Endodermal cell (in vitro differentiated cells): ENCODE results near the gene GGNBP2. TPM values are rescaled to one million over a fixed set of nuclear protein-coding genes. Genes with fewer than 3 reads are reported as not detected.

Experiments used
- DNase-seq: peaks from one replicate; pipeline ENCODE4 v3.0.0-alpha.2; 2017
- H3K27ac ChIP-seq: 2 replicates; pipeline ENCODE4 v1.5.1; 2013; ENCODE audit warnings: mild to moderate bottlenecking, low read depth, low read length, moderate library complexity
- H3K27me3 ChIP-seq: 2 replicates; pipeline ENCODE4 v1.6.1; 2013; ENCODE audit warnings: mild to moderate bottlenecking, low read length, moderate library complexity; ENCODE audit not compliant: insufficient read depth, control insufficient read depth, poor library complexity, severe bottlenecking
- H3K36me3 ChIP-seq: 2 replicates; pipeline ENCODE4 v1.7.0; 2013; ENCODE audit warnings: mild to moderate bottlenecking, low read length, moderate library complexity; ENCODE audit not compliant: control insufficient read depth, insufficient read depth
- H3K4me1 ChIP-seq: one replicate; pipeline ENCODE4 v1.7.0; 2013; ENCODE audit warnings: low read length; ENCODE audit not compliant: control insufficient read depth, insufficient read depth
- H3K4me3 ChIP-seq: 2 replicates; pipeline ENCODE4 v1.5.1; 2013; ENCODE audit warnings: mild to moderate bottlenecking, low read length, moderate library complexity
- H3K9ac ChIP-seq: 2 replicates; pipeline ENCODE4 v1.6.1; 2013; ENCODE audit warnings: mild to moderate bottlenecking, low read length, moderate library complexity; ENCODE audit not compliant: poor library complexity, severe bottlenecking; ENCODE audit errors: extremely low read depth
- H3K9me3 ChIP-seq: 2 replicates; pipeline ENCODE4 v1.6.1; 2013; ENCODE audit warnings: mild to moderate bottlenecking, low read length, moderate library complexity; ENCODE audit not compliant: control insufficient read depth
- H3K27ac Mint-ChIP-seq: 2 replicates; pipeline ENCODE4 v1.8.0; 2020; ENCODE audit warnings: mixed read lengths
- H3K27me3 Mint-ChIP-seq: 2 replicates; pipeline ENCODE4 v1.8.0; 2021; ENCODE audit warnings: mild to moderate bottlenecking, mixed read lengths; ENCODE audit not compliant: insufficient read depth
- H3K36me3 Mint-ChIP-seq: 2 replicates; pipeline ENCODE4 v1.8.0; 2020; ENCODE audit warnings: low read depth, mixed read lengths
- H3K4me1 Mint-ChIP-seq: 2 replicates; pipeline ENCODE4 v1.8.0; 2020; ENCODE audit warnings: mixed read lengths
- H3K4me3 Mint-ChIP-seq: 2 replicates; pipeline ENCODE4 v1.8.0; 2020; ENCODE audit warnings: mild to moderate bottlenecking, moderate library complexity, mixed read lengths
- H3K9me3 Mint-ChIP-seq: 2 replicates; pipeline ENCODE4 v1.8.0; 2020; ENCODE audit warnings: mild to moderate bottlenecking, mixed read lengths
- WGBS, 2 experiments: methylation state at CpG; one replicate each; pipeline versions ENCODE4 v1.1.5 to v1.1.7; 2013; ENCODE audit warnings: missing lambda C conversion rate in 2 of 2, mixed read lengths in 1 of 2; ENCODE audit not compliant: insufficient coverage in 1 of 2, insufficient read length in 1 of 2; 5-methylcytosine and 5-hydroxymethylcytosine counted together
- total RNA-seq, 2 donors: library from RNA; stranded (reverse); fragmentation: NEBNext Ultra II Directional in 1 of 2; extraction: Animal tissue kit (Norgen Biotek cat#: 25700) in 1 of 2; gene quantifications; 2 replicates in 1 of 2; 3 replicates in 1 of 2; pipeline ENCODE4 v1.2.1, GENCODE V29; 2021
- TF ChIP-seq, protein P1 (sequence below): fragments of 200-600 bp; sonication (generic); conservative IDR thresholded peaks from 2 replicates; pipeline ENCODE4 v1.5.0; 2021; ENCODE audit warnings: antibody characterized with exemption, mild to moderate bottlenecking

Gene GGNBP2
- total RNA-seq, 2 donors from 2014 or later, result 56.8 to 61.6 TPM

DNA sequence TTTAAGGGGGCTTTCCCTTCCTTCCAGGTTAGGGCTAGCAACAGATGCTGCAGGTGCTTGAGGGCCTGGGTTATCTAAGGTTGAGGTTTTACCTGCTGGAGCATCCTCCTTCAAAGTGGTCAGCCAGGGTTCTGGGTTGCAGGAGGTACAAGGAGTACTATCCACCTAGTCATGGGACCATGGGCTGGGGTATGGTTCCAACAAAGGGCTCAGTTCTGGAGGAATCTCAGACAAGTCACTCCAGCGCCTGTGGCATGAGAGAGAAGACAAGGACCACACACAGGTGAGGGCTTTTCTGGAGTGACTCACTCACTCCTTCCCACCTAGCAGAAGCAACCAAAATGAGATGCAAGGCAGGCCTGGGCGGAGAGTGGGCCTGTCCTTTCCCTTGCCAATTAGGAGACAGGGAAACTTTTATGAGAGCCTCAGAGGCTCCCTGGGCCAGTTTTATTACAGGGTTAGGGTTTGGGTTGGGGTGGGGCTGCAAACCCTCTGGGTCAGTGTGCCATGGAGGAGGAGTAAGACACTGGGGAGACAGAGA, 12.2 kb upstream of the GGNBP2 start:
- H3K36me3 Mint-ChIP-seq, result peaks cover 49% of the 10 kb centered on the region
- H3K4me3 ChIP-seq, result no peak overlapping the region
- H3K9ac ChIP-seq, result no peak overlapping the region
- peaks cover 4% of the 10 kb centered on the region for H3K4me1 Mint-ChIP-seq
- no peaks in the 10 kb centered on the region for H3K9me3 ChIP-seq
- WGBS, 2 experiments, result 91 to 95% methylated on average over 1 to 2 of the region's 2 CpGs
- H3K27ac ChIP-seq, result no peak overlapping the region
- H3K4me3 Mint-ChIP-seq, result no peak overlapping the region
- peaks cover 7% of the 10 kb centered on the region for H3K4me1 ChIP-seq
- no peaks in the 10 kb centered on the region for H3K27me3 Mint-ChIP-seq
- H3K27ac Mint-ChIP-seq, result no peak overlapping the region
- DNase-seq, result no peak
- H3K36me3 ChIP-seq, result peaks cover 64% of the 10 kb centered on the region
- H3K27me3 ChIP-seq, result no peaks in the 10 kb centered on the region
- TF ChIP-seq, protein P1, sequence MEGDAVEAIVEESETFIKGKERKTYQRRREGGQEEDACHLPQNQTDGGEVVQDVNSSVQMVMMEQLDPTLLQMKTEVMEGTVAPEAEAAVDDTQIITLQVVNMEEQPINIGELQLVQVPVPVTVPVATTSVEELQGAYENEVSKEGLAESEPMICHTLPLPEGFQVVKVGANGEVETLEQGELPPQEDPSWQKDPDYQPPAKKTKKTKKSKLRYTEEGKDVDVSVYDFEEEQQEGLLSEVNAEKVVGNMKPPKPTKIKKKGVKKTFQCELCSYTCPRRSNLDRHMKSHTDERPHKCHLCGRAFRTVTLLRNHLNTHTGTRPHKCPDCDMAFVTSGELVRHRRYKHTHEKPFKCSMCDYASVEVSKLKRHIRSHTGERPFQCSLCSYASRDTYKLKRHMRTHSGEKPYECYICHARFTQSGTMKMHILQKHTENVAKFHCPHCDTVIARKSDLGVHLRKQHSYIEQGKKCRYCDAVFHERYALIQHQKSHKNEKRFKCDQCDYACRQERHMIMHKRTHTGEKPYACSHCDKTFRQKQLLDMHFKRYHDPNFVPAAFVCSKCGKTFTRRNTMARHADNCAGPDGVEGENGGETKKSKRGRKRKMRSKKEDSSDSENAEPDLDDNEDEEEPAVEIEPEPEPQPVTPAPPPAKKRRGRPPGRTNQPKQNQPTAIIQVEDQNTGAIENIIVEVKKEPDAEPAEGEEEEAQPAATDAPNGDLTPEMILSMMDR, result no peak
- H3K9me3 Mint-ChIP-seq, result no peaks in the 10 kb centered on the region

DNA sequence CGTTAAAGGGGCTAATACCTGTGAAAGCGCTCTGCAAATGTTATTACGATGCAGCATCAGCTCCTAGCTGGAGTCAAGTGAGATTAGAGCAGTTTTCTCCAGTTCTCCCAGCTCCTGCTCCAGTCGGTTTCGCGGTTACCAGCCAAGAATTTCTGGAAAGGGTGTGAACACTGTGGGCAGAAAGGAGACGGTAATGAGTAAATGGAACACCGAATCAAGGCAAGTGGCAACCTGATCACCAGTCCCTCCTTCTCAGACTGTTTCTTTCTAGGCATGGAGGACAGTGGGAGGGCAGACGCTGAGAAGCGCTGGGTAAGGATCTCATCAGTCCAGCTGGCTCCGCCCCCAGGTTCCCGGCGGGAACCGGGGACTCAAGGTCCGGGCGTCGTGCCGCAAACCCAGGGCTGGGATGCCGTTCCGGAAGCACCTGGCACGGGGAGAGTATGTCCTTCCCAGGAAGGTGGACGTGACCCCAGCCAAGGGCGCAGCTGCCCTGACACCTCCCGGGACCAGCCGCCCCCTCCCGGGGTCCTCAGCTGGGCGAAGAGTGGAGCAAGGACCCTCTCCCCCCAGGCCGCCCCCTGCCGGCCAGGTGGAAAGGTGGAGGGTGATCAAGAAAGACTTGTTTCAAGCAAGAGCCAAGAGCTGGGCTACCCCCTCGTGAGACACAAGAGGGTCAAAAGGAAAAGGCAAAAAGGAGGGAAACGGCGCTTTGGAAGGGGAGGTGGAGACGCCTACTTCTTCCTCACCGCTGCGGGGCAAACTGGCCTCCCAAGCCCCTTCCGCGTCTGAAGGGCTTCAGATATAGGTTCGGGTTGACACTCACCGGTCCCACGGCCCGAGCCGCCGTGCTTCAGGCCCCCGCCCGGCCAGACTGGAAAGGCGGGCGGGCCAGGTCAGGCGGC, 10.5 kb upstream of the GGNBP2 start:
- H3K27ac ChIP-seq, result peak overlapping the region; percentile 93
- no peaks in the 10 kb centered on the region for H3K27me3 ChIP-seq
- H3K9me3 Mint-ChIP-seq, result no peaks in the 10 kb centered on the region
- H3K27ac Mint-ChIP-seq, result peak overlapping the region; percentile 99
- 8 to 21% methylated on average over 18 to 48 of the region's 48 CpGs for WGBS, 2 experiments
- H3K4me3 ChIP-seq, result peak overlapping the region; percentile 92
- H3K9me3 ChIP-seq, result no peaks in the 10 kb centered on the region
- peak overlapping the region; percentile 88 for H3K4me3 Mint-ChIP-seq
- TF ChIP-seq, protein P1, result peak; percentile 92
- peaks cover 4% of the 10 kb centered on the region for H3K4me1 Mint-ChIP-seq
- H3K36me3 Mint-ChIP-seq, result peaks cover 48% of the 10 kb centered on the region
- peak overlapping the region; percentile 91 for H3K9ac ChIP-seq
- H3K4me1 ChIP-seq, result peaks cover 7% of the 10 kb centered on the region
- peak; percentile 94 for DNase-seq
- H3K27me3 Mint-ChIP-seq, result no peaks in the 10 kb centered on the region
- peaks cover 60% of the 10 kb centered on the region for H3K36me3 ChIP-seq

DNA sequence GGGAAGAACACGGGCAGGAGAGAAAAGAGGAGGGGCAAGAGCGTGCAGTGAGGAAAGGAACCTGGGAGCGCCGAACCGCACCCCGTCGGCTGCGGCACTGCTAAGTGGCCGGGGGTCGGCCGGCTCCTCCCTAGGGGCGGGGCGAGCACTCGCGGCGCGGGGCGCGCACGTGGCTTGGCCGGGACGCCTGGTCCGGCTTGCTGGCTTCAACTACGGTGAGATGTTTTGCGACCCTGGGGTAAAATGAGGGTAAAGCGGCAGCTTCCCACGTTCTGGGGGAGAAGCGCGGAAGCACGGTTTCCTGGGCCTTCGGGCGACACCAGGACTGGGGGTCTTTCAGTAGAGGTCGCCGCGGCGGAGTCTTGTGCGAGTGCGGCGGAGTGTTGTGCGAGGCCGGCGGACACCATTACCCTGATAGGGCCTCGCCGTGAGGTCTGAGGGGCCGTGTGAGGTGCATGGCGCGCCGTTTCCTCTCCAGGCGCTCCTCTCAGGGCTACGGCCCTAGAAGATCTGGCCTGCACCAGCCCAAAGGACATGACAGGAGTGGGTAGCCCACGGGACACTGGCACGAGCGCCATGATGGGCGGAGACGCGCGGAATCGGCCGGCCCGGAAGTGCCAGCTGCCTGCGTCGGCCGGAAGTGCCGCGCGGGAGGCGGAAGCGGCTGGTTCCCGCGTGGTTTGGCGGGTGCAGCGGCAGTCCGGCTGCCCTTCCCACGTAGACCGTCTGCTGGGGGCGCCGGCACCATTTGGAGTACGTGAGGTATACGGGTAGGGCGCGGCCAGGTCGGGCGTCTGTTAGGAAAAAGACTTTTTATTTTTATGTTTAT, 9.7 kb upstream of the GGNBP2 start, which contains the start of the genes MYO19 and PIGW:
Gene MYO19, minus strand, starts transcription at position 29 of the 829 bp plus-strand sequence. CDS start 2,330 bp downstream, outside the sequence.
Gene PIGW, plus strand, starts transcription at position 148 of the 829 bp plus-strand sequence. CDS start 2,115 bp downstream, outside the sequence.
- Mint-ChIP-seq H3K4me1 (peaks cover 4% of the 10 kb centered on the region), H3K36me3 (peaks cover 48% of the 10 kb centered on the region), H3K27me3 (no peaks in the 10 kb centered on the region), H3K27ac (peak within 1 kb of the TSS; percentile 99), H3K4me3 (peak within 1 kb of the TSS; percentile 88), H3K9me3 (no peaks in the 10 kb centered on the region)
- Histone ChIP-seq H3K9ac (peak within 1 kb of the TSS; percentile 91), H3K4me3 (peak within 1 kb of the TSS; percentile 92), H3K9me3 (no peaks in the 10 kb centered on the region), H3K36me3 (peaks cover 51% of the 10 kb centered on the region), H3K4me1 (peaks cover 7% of the 10 kb centered on the region), H3K27me3 (no peaks in the 10 kb centered on the region), H3K27ac (peak within 1 kb of the TSS; percentile 93)
- 0% methylated on average over 30 to 83 of the region's 83 CpGs for WGBS, 2 experiments
- DNase-seq, result peak; percentile 99
- TF ChIP-seq, protein P1, result no peak
